H9 (cell line): ENCODE measurements around the gene G2E3. TPM values are rescaled to one million over a fixed set of nuclear protein-coding genes. Genes with fewer than 3 reads are reported as not detected.

Source experiments
- DNase-seq: peaks from one replicate; pipeline ENCODE4 v3.0.0-alpha.2; 2017
- H2AFZ ChIP-seq: one replicate; pipeline ENCODE4 v1.6.1; 2013; ENCODE audit warnings: mild to moderate bottlenecking, low read length, control low read depth, moderate library complexity
- H2AK5ac ChIP-seq: 2 replicates; pipeline ENCODE4 v1.6.1; 2013; ENCODE audit warnings: low read length, control low read depth, mixed read lengths; ENCODE audit not compliant: insufficient read length
- H2BK120ac ChIP-seq: one replicate; pipeline ENCODE4 v1.6.1; 2013; ENCODE audit warnings: low read depth, mild to moderate bottlenecking, low read length, control low read depth, inconsistent platforms; ENCODE audit not compliant: poor library complexity, severe bottlenecking
- H2BK12ac ChIP-seq: 2 replicates; pipeline ENCODE4 v1.6.1; 2013; ENCODE audit warnings: low read length, control low read depth, mixed read lengths, low read depth; ENCODE audit not compliant: insufficient read length
- H2BK15ac ChIP-seq: 2 replicates; pipeline ENCODE4 v1.6.1; 2013; ENCODE audit warnings: low read depth, low read length, control low read depth
- H2BK20ac ChIP-seq: one replicate; pipeline ENCODE4 v1.6.1; 2013; ENCODE audit warnings: low read depth, mild to moderate bottlenecking, low read length, control low read depth, inconsistent platforms; ENCODE audit not compliant: poor library complexity, severe bottlenecking
- H2BK5ac ChIP-seq: 2 replicates; pipeline ENCODE4 v1.6.1; 2013; ENCODE audit warnings: low read length, control low read depth, mixed read lengths; ENCODE audit not compliant: insufficient read length
- H3K14ac ChIP-seq: 2 replicates; pipeline ENCODE4 v1.6.1; 2013; ENCODE audit warnings: low read length, control low read depth; ENCODE audit not compliant: insufficient read depth
- H3K18ac ChIP-seq: 2 replicates; pipeline ENCODE4 v1.6.1; 2013; ENCODE audit warnings: low read depth, mild to moderate bottlenecking, mixed read lengths, low read length, control low read depth; ENCODE audit not compliant: insufficient read length
- H3K23ac ChIP-seq: 2 replicates; pipeline ENCODE4 v1.6.1; 2013; ENCODE audit warnings: low read length, control low read depth, mixed read lengths, low read depth; ENCODE audit not compliant: insufficient read length
- H3K23me2 ChIP-seq: 2 replicates; pipeline ENCODE4 v1.6.1; 2013; ENCODE audit warnings: low read depth, mild to moderate bottlenecking, mixed read lengths, low read length, control low read depth; ENCODE audit not compliant: insufficient read length, poor library complexity, severe bottlenecking
- H3K27ac ChIP-seq: 2 replicates; pipeline ENCODE4 v1.5.1; 2013; ENCODE audit warnings: low read length, control low read depth, mixed read lengths, low read depth; ENCODE audit not compliant: insufficient read length
- H3K27me3 ChIP-seq: 2 replicates; pipeline ENCODE4 v1.6.1; 2013; ENCODE audit warnings: low read length, control low read depth, inconsistent platforms; ENCODE audit not compliant: insufficient read depth
- H3K4ac ChIP-seq: 2 replicates; pipeline ENCODE4 v1.6.1; 2013; ENCODE audit warnings: low read depth, mild to moderate bottlenecking, control low read depth, inconsistent platforms, low read length, moderate library complexity
- H3K4me1 ChIP-seq: 2 replicates; pipeline ENCODE4 v1.6.1; 2013; ENCODE audit warnings: low read length, control low read depth, inconsistent platforms; ENCODE audit not compliant: insufficient read depth
- H3K4me2 ChIP-seq: 2 replicates; pipeline ENCODE4 v1.6.1; 2013; ENCODE audit warnings: low read length, control low read depth, mixed read lengths; ENCODE audit not compliant: insufficient read length, insufficient read depth
- H3K56ac ChIP-seq: 2 replicates; pipeline ENCODE4 v1.6.1; 2013; ENCODE audit warnings: low read depth, mild to moderate bottlenecking, mixed read lengths, low read length, control low read depth; ENCODE audit not compliant: insufficient read length
- H3K79me1 ChIP-seq: 2 replicates; pipeline ENCODE4 v1.6.1; 2013; ENCODE audit warnings: low read depth, mild to moderate bottlenecking, moderate library complexity, low read length, control low read depth, inconsistent platforms; ENCODE audit not compliant: insufficient read depth, poor library complexity, severe bottlenecking
- H3K79me2 ChIP-seq: 2 replicates; pipeline ENCODE4 v1.6.1; 2013; ENCODE audit warnings: low read length, control low read depth, inconsistent platforms; ENCODE audit not compliant: insufficient read depth
- H3K9ac ChIP-seq: 2 replicates; pipeline ENCODE4 v1.6.1; 2013; ENCODE audit warnings: low read length, control low read depth, mixed read lengths; ENCODE audit not compliant: insufficient read length; ENCODE audit errors: extremely low read depth
- H3K9me3 ChIP-seq: one replicate; pipeline ENCODE4 v1.6.1; 2013; ENCODE audit warnings: low read depth, low read length, inconsistent platforms; ENCODE audit not compliant: control insufficient read depth
- H3T11ph ChIP-seq: one replicate; pipeline ENCODE4 v1.6.1; 2013; ENCODE audit warnings: mild to moderate bottlenecking, low read length, control low read depth, inconsistent platforms
- H4K20me1 ChIP-seq: one replicate; pipeline ENCODE4 v1.6.1; 2013; ENCODE audit not compliant: control insufficient read depth, insufficient read length, insufficient read depth
- H4K5ac ChIP-seq: 2 replicates; pipeline ENCODE4 v1.6.1; 2013; ENCODE audit warnings: low read depth, mild to moderate bottlenecking, mixed read lengths, low read length, control low read depth; ENCODE audit not compliant: insufficient read length
- H4K8ac ChIP-seq: replicated peaks from 2 replicates; pipeline ENCODE4 v1.6.1; 2013; ENCODE audit warnings: low read length, control low read depth, mixed read lengths, low read depth; ENCODE audit not compliant: insufficient read length
- H4K91ac ChIP-seq: 2 replicates; pipeline ENCODE4 v1.6.1; 2013; ENCODE audit warnings: low read depth, mild to moderate bottlenecking, moderate library complexity, mixed read lengths, low read length, control low read depth; ENCODE audit not compliant: insufficient read length
- H3K27ac Mint-ChIP-seq, 3 experiments: 2 replicates in 2 of 3; 3 replicates in 1 of 3; pipeline ENCODE4 v1.8.0; 2020 to 2021; ENCODE audit warnings: mixed read lengths in 3 of 3, mild to moderate bottlenecking in 1 of 3, moderate library complexity in 1 of 3
- H3K27me3 Mint-ChIP-seq: 2 replicates; pipeline ENCODE4 v1.8.0; 2021; ENCODE audit warnings: low read depth, mild to moderate bottlenecking, moderate library complexity, mixed read lengths
- H3K36me3 Mint-ChIP-seq, 3 experiments: 2 replicates in 2 of 3; 3 replicates in 1 of 3; pipeline ENCODE4 v1.8.0; 2020 to 2021; ENCODE audit warnings: low read depth in 3 of 3, mixed read lengths in 3 of 3; ENCODE audit not compliant: insufficient read depth in 1 of 3
- H3K4me1 Mint-ChIP-seq, 2 experiments: 2 replicates each; pipeline ENCODE4 v1.8.0; 2020; ENCODE audit warnings: mixed read lengths in 2 of 2
- H3K4me3 Mint-ChIP-seq, 2 experiments: 2 replicates in 1 of 2; 3 replicates in 1 of 2; pipeline ENCODE4 v1.8.0; 2020 to 2021; ENCODE audit warnings: mild to moderate bottlenecking in 2 of 2, mixed read lengths in 2 of 2, moderate library complexity in 1 of 2
- H3K9me3 Mint-ChIP-seq, 2 experiments: 2 replicates in 1 of 2; 3 replicates in 1 of 2; pipeline ENCODE4 v1.8.0; 2020; ENCODE audit warnings: mild to moderate bottlenecking in 2 of 2, mixed read lengths in 2 of 2, moderate library complexity in 1 of 2
- CTCF ChIP-seq: fragments of 200-600 bp; sonication (generic); conservative IDR thresholded peaks from 3 replicates; pipeline ENCODE4 v1.8.0; 2021; ENCODE audit warnings: antibody characterized with exemption, mild to moderate bottlenecking
- WGBS: extraction: QIAGEN DNeasy Blood & Tissue Kit; methylation state at CpG from one replicate; pipeline ENCODE4 v1.1.7; 2013; ENCODE audit warnings: missing lambda C conversion rate, low lambda C conversion rate, mixed read lengths; ENCODE audit not compliant: insufficient read length; ENCODE audit errors: extremely low coverage; 5-methylcytosine and 5-hydroxymethylcytosine counted together
- total RNA-seq: library from RNA; stranded (reverse); gene quantifications from 2 replicates; pipeline ENCODE4 v1.2.1, GENCODE V29; 2021

Gene G2E3
- total RNA-seq, 1 experiment from 2014 or later, result 49.2 TPM

GRCh38 chr14:30558362-30558674, 640 bp upstream of the G2E3 start:
- Mint-ChIP-seq H3K9me3 (peaks cover 3 to 8% of the 10 kb centered on the region in 2 experiments; a peak in 4 of 5 replicates), H3K27ac (peak overlapping the region; percentile 97 to 98 (median 97); a peak in 3 of 7 replicates), H3K36me3 (peaks cover 14 to 23% (median 21%) of the 10 kb centered on the region in 3 experiments), H3K4me3 (peak overlapping the region; percentile 100), H3K27me3 (no peaks in the 10 kb centered on the region), H3K4me1 (peaks cover 26 to 29% of the 10 kb centered on the region in 2 experiments)
- WGBS, result no CpG with 5 or more reads among the region's 6 CpGs
- Histone ChIP-seq H4K5ac (no peak overlapping the region), H4K91ac (no peak overlapping the region), H3K27me3 (no peaks in the 10 kb centered on the region), H2BK20ac (no peak overlapping the region), H3K18ac (no peak overlapping the region), H3K4ac (no peak overlapping the region), H3T11ph (no peak overlapping the region), H3K4me2 (peak overlapping the region; percentile 76), H4K8ac (no peak overlapping the region), H3K4me1 (no peaks in the 10 kb centered on the region), H2AFZ (no peak overlapping the region), H2AK5ac (no peak overlapping the region), H3K14ac (no peak overlapping the region), H2BK5ac (no peak overlapping the region), H2BK15ac (no peak overlapping the region), H2BK12ac (no peak overlapping the region), H3K79me2 (peaks cover 28% of the 10 kb centered on the region), H3K56ac (no peak overlapping the region), H3K23ac (no peak overlapping the region), H3K9me3 (no peaks in the 10 kb centered on the region), H2BK120ac (no peak overlapping the region), H3K23me2 (peaks cover 3% of the 10 kb centered on the region), H3K27ac (peak overlapping the region; percentile 72), H3K9ac (no peak overlapping the region), H3K79me1 (peaks cover 10% of the 10 kb centered on the region), H4K20me1 (no peaks in the 10 kb centered on the region)
- DNase-seq, result no peak
- no peak for TF ChIP-seq CTCF
